H9 (cell line): ENCODE results near the gene ABHD17C. TPM values are rescaled to one million over a fixed set of nuclear protein-coding genes. Genes with fewer than 3 reads are reported as not detected.

Experiments
- DNase-seq: peaks from one replicate; pipeline ENCODE4 v3.0.0-alpha.2; 2017
- H2AFZ ChIP-seq: one replicate; pipeline ENCODE4 v1.6.1; 2013; ENCODE audit warnings: mild to moderate bottlenecking, low read length, control low read depth, moderate library complexity
- H2AK5ac ChIP-seq: 2 replicates; pipeline ENCODE4 v1.6.1; 2013; ENCODE audit warnings: low read length, control low read depth, mixed read lengths; ENCODE audit not compliant: insufficient read length
- H2BK120ac ChIP-seq: one replicate; pipeline ENCODE4 v1.6.1; 2013; ENCODE audit warnings: low read depth, mild to moderate bottlenecking, low read length, control low read depth, inconsistent platforms; ENCODE audit not compliant: poor library complexity, severe bottlenecking
- H2BK12ac ChIP-seq: 2 replicates; pipeline ENCODE4 v1.6.1; 2013; ENCODE audit warnings: low read length, control low read depth, mixed read lengths, low read depth; ENCODE audit not compliant: insufficient read length
- H2BK15ac ChIP-seq: 2 replicates; pipeline ENCODE4 v1.6.1; 2013; ENCODE audit warnings: low read depth, low read length, control low read depth
- H2BK20ac ChIP-seq: one replicate; pipeline ENCODE4 v1.6.1; 2013; ENCODE audit warnings: low read depth, mild to moderate bottlenecking, low read length, control low read depth, inconsistent platforms; ENCODE audit not compliant: poor library complexity, severe bottlenecking
- H2BK5ac ChIP-seq: 2 replicates; pipeline ENCODE4 v1.6.1; 2013; ENCODE audit warnings: low read length, control low read depth, mixed read lengths; ENCODE audit not compliant: insufficient read length
- H3K14ac ChIP-seq: 2 replicates; pipeline ENCODE4 v1.6.1; 2013; ENCODE audit warnings: low read length, control low read depth; ENCODE audit not compliant: insufficient read depth
- H3K18ac ChIP-seq: 2 replicates; pipeline ENCODE4 v1.6.1; 2013; ENCODE audit warnings: low read depth, mild to moderate bottlenecking, mixed read lengths, low read length, control low read depth; ENCODE audit not compliant: insufficient read length
- H3K23ac ChIP-seq: 2 replicates; pipeline ENCODE4 v1.6.1; 2013; ENCODE audit warnings: low read length, control low read depth, mixed read lengths, low read depth; ENCODE audit not compliant: insufficient read length
- H3K23me2 ChIP-seq: 2 replicates; pipeline ENCODE4 v1.6.1; 2013; ENCODE audit warnings: low read depth, mild to moderate bottlenecking, mixed read lengths, low read length, control low read depth; ENCODE audit not compliant: insufficient read length, poor library complexity, severe bottlenecking
- H3K27ac ChIP-seq: 2 replicates; pipeline ENCODE4 v1.5.1; 2013; ENCODE audit warnings: low read length, control low read depth, mixed read lengths, low read depth; ENCODE audit not compliant: insufficient read length
- H3K27me3 ChIP-seq: 2 replicates; pipeline ENCODE4 v1.6.1; 2013; ENCODE audit warnings: low read length, control low read depth, inconsistent platforms; ENCODE audit not compliant: insufficient read depth
- H3K4ac ChIP-seq: 2 replicates; pipeline ENCODE4 v1.6.1; 2013; ENCODE audit warnings: low read depth, mild to moderate bottlenecking, control low read depth, inconsistent platforms, low read length, moderate library complexity
- H3K4me1 ChIP-seq: 2 replicates; pipeline ENCODE4 v1.6.1; 2013; ENCODE audit warnings: low read length, control low read depth, inconsistent platforms; ENCODE audit not compliant: insufficient read depth
- H3K4me2 ChIP-seq: 2 replicates; pipeline ENCODE4 v1.6.1; 2013; ENCODE audit warnings: low read length, control low read depth, mixed read lengths; ENCODE audit not compliant: insufficient read length, insufficient read depth
- H3K56ac ChIP-seq: 2 replicates; pipeline ENCODE4 v1.6.1; 2013; ENCODE audit warnings: low read depth, mild to moderate bottlenecking, mixed read lengths, low read length, control low read depth; ENCODE audit not compliant: insufficient read length
- H3K79me1 ChIP-seq: 2 replicates; pipeline ENCODE4 v1.6.1; 2013; ENCODE audit warnings: low read depth, mild to moderate bottlenecking, moderate library complexity, low read length, control low read depth, inconsistent platforms; ENCODE audit not compliant: insufficient read depth, poor library complexity, severe bottlenecking
- H3K79me2 ChIP-seq: 2 replicates; pipeline ENCODE4 v1.6.1; 2013; ENCODE audit warnings: low read length, control low read depth, inconsistent platforms; ENCODE audit not compliant: insufficient read depth
- H3K9ac ChIP-seq: 2 replicates; pipeline ENCODE4 v1.6.1; 2013; ENCODE audit warnings: low read length, control low read depth, mixed read lengths; ENCODE audit not compliant: insufficient read length; ENCODE audit errors: extremely low read depth
- H3K9me3 ChIP-seq: one replicate; pipeline ENCODE4 v1.6.1; 2013; ENCODE audit warnings: low read depth, low read length, inconsistent platforms; ENCODE audit not compliant: control insufficient read depth
- H3T11ph ChIP-seq: one replicate; pipeline ENCODE4 v1.6.1; 2013; ENCODE audit warnings: mild to moderate bottlenecking, low read length, control low read depth, inconsistent platforms
- H4K20me1 ChIP-seq: one replicate; pipeline ENCODE4 v1.6.1; 2013; ENCODE audit not compliant: control insufficient read depth, insufficient read length, insufficient read depth
- H4K5ac ChIP-seq: 2 replicates; pipeline ENCODE4 v1.6.1; 2013; ENCODE audit warnings: low read depth, mild to moderate bottlenecking, mixed read lengths, low read length, control low read depth; ENCODE audit not compliant: insufficient read length
- H4K8ac ChIP-seq: replicated peaks from 2 replicates; pipeline ENCODE4 v1.6.1; 2013; ENCODE audit warnings: low read length, control low read depth, mixed read lengths, low read depth; ENCODE audit not compliant: insufficient read length
- H4K91ac ChIP-seq: 2 replicates; pipeline ENCODE4 v1.6.1; 2013; ENCODE audit warnings: low read depth, mild to moderate bottlenecking, moderate library complexity, mixed read lengths, low read length, control low read depth; ENCODE audit not compliant: insufficient read length
- H3K27ac Mint-ChIP-seq, 3 experiments: 2 replicates in 2 of 3; 3 replicates in 1 of 3; pipeline ENCODE4 v1.8.0; 2020 to 2021; ENCODE audit warnings: mixed read lengths in 3 of 3, mild to moderate bottlenecking in 1 of 3, moderate library complexity in 1 of 3
- H3K27me3 Mint-ChIP-seq: 2 replicates; pipeline ENCODE4 v1.8.0; 2021; ENCODE audit warnings: low read depth, mild to moderate bottlenecking, moderate library complexity, mixed read lengths
- H3K36me3 Mint-ChIP-seq, 3 experiments: 2 replicates in 2 of 3; 3 replicates in 1 of 3; pipeline ENCODE4 v1.8.0; 2020 to 2021; ENCODE audit warnings: low read depth in 3 of 3, mixed read lengths in 3 of 3; ENCODE audit not compliant: insufficient read depth in 1 of 3
- H3K4me1 Mint-ChIP-seq, 2 experiments: 2 replicates each; pipeline ENCODE4 v1.8.0; 2020; ENCODE audit warnings: mixed read lengths in 2 of 2
- H3K4me3 Mint-ChIP-seq, 2 experiments: 2 replicates in 1 of 2; 3 replicates in 1 of 2; pipeline ENCODE4 v1.8.0; 2020 to 2021; ENCODE audit warnings: mild to moderate bottlenecking in 2 of 2, mixed read lengths in 2 of 2, moderate library complexity in 1 of 2
- H3K9me3 Mint-ChIP-seq, 2 experiments: 2 replicates in 1 of 2; 3 replicates in 1 of 2; pipeline ENCODE4 v1.8.0; 2020; ENCODE audit warnings: mild to moderate bottlenecking in 2 of 2, mixed read lengths in 2 of 2, moderate library complexity in 1 of 2
- WGBS: extraction: QIAGEN DNeasy Blood & Tissue Kit; methylation state at CpG from one replicate; pipeline ENCODE4 v1.1.7; 2013; ENCODE audit warnings: missing lambda C conversion rate, low lambda C conversion rate, mixed read lengths; ENCODE audit not compliant: insufficient read length; ENCODE audit errors: extremely low coverage; 5-methylcytosine and 5-hydroxymethylcytosine counted together
- total RNA-seq: library from RNA; stranded (reverse); gene quantifications from 2 replicates; pipeline ENCODE4 v1.2.1, GENCODE V29; 2021
- TF ChIP-seq, protein P1 (sequence below): fragments of 200-600 bp; sonication (generic); conservative IDR thresholded peaks from 3 replicates; pipeline ENCODE4 v1.8.0; 2021; ENCODE audit warnings: antibody characterized with exemption, mild to moderate bottlenecking

ABHD17C gene
- total RNA-seq, 1 experiment from 2014 or later, result 21.5 TPM

DNA sequence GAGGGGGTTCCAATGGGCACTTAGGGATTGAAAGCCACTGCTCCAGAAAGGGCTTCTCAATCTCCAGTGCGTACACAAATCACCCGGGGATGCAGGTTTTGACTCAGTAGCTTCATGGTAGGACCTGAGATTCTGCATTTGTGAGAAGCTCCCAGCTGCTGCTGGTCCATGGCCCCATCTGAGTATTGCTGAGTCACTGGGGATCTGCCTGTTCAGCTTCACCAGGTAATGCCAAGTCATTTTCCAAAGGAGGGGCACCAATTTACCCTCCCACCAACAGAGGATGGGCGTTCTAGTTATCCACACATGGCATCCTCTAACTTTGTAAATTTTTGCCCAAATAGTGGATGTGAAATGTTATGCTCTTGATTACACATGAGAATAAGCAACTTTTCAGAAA, 71.2 kb downstream of the ABHD17C start:
- Histone ChIP-seq H3K27me3 (no peaks in the 10 kb centered on the region), H2AK5ac (no peak overlapping the region), H3K56ac (no peak overlapping the region), H4K91ac (no peak overlapping the region), H2BK5ac (no peak overlapping the region), H2BK12ac (no peak overlapping the region), H3K14ac (no peak overlapping the region), H3K79me2 (no peaks in the 10 kb centered on the region), H3K27ac (no peak overlapping the region), H3K9me3 (no peaks in the 10 kb centered on the region), H4K20me1 (no peaks in the 10 kb centered on the region), H2BK15ac (no peak overlapping the region), H3K18ac (no peak overlapping the region), H3K9ac (no peak overlapping the region), H4K8ac (no peak overlapping the region), H3K4me2 (no peak overlapping the region), H3K23ac (no peak overlapping the region), H3K79me1 (no peaks in the 10 kb centered on the region), H2BK20ac (no peak overlapping the region), H4K5ac (no peak overlapping the region), H2BK120ac (no peak overlapping the region), H3T11ph (no peak overlapping the region), H3K4ac (no peak overlapping the region), H2AFZ (no peak overlapping the region), H3K4me1 (no peaks in the 10 kb centered on the region), H3K23me2 (no peaks in the 10 kb centered on the region)
- Mint-ChIP-seq H3K36me3 (no peaks in the 10 kb centered on the region; a peak in 1 of 7 replicates), H3K4me1 (0 out of 4 replicates have a peak, but pooled peaks cover 0 to 2% of the 10 kb centered on the region in 2 experiments), H3K27ac (no peak overlapping the region), H3K9me3 (no peaks in the 10 kb centered on the region), H3K4me3 (no peak overlapping the region), H3K27me3 (no peaks in the 10 kb centered on the region)
- DNase-seq, result no peak
- WGBS, result no CpG with 5 or more reads among the region's 3 CpGs
- TF ChIP-seq, protein P1, sequence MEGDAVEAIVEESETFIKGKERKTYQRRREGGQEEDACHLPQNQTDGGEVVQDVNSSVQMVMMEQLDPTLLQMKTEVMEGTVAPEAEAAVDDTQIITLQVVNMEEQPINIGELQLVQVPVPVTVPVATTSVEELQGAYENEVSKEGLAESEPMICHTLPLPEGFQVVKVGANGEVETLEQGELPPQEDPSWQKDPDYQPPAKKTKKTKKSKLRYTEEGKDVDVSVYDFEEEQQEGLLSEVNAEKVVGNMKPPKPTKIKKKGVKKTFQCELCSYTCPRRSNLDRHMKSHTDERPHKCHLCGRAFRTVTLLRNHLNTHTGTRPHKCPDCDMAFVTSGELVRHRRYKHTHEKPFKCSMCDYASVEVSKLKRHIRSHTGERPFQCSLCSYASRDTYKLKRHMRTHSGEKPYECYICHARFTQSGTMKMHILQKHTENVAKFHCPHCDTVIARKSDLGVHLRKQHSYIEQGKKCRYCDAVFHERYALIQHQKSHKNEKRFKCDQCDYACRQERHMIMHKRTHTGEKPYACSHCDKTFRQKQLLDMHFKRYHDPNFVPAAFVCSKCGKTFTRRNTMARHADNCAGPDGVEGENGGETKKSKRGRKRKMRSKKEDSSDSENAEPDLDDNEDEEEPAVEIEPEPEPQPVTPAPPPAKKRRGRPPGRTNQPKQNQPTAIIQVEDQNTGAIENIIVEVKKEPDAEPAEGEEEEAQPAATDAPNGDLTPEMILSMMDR, result no peak
